Measurements from ENCODE around the gene THAP8.

GRCh38 chr19:35993923-35994598 is 60.0 kb downstream of the THAP8 start:
- TF ChIP-seq CTCF (IDR thresholded peaks at IDR 0.05) (peak in 3 of 12 donors; percentile 9 to 34 (median 23)), POLR2A (IDR thresholded peaks at IDR 0.05) (no peak)
